Liver (tissue), 9 donors: Measurements from ENCODE around the gene FUBP1. TPM values are rescaled to one million over a fixed set of nuclear protein-coding genes. Genes with fewer than 3 reads are reported as not detected.

Experiments
- DNase-seq: peaks from one replicate; pipeline ENCODE4 v3.0.0-alpha.2; 2017; ENCODE audit warnings: low spot score
- H3K27ac ChIP-seq, 2 donors: one replicate each; pipeline ENCODE4 v1.7.0; 2013; ENCODE audit warnings: inconsistent platforms in 2 of 2, low read length in 2 of 2, control low read depth in 1 of 2, low read depth in 1 of 2, mild to moderate bottlenecking in 1 of 2
- H3K27me3 ChIP-seq, 4 donors: one replicate each; pipeline versions ENCODE4 v1.6.1 to v1.7.0; 2013; ENCODE audit warnings: low read length in 3 of 4, inconsistent platforms in 1 of 4, mild to moderate bottlenecking in 1 of 4, moderate library complexity in 1 of 4; ENCODE audit not compliant: control insufficient read depth in 4 of 4, insufficient read depth in 4 of 4
- H3K36me3 ChIP-seq, 4 donors: one replicate each; pipeline versions ENCODE4 v1.6.1 to v1.7.0; 2013; ENCODE audit warnings: low read length in 3 of 4, mild to moderate bottlenecking in 3 of 4, low read depth in 1 of 4, moderate library complexity in 1 of 4; ENCODE audit not compliant: control insufficient read depth in 4 of 4, insufficient read depth in 3 of 4
- H3K4me1 ChIP-seq, 4 donors: one replicate each; pipeline versions ENCODE4 v1.6.1 to v1.7.0; 2013; ENCODE audit warnings: low read length in 3 of 4, mild to moderate bottlenecking in 3 of 4, moderate library complexity in 1 of 4; ENCODE audit not compliant: control insufficient read depth in 4 of 4, insufficient read depth in 4 of 4
- H3K4me3 ChIP-seq, 3 donors: one replicate each; pipeline versions ENCODE4 v1.6.1 to v1.7.0; 2013; ENCODE audit warnings: low read length in 3 of 3, control low read depth in 1 of 3, low read depth in 1 of 3, mild to moderate bottlenecking in 1 of 3
- H3K9ac ChIP-seq, 2 donors: one replicate each; pipeline ENCODE4 v1.7.0; 2013; ENCODE audit warnings: low read length in 2 of 2, mild to moderate bottlenecking in 2 of 2, moderate library complexity in 2 of 2, control low read depth in 1 of 2, low read depth in 1 of 2
- H3K9me3 ChIP-seq, 4 donors: one replicate each; pipeline versions ENCODE4 v1.6.1 to v1.7.0; 2013; ENCODE audit warnings: low read length in 3 of 4; ENCODE audit not compliant: control insufficient read depth in 4 of 4
- CTCF ChIP-seq: fragments of 150-350 bp; IDR thresholded peaks from 2 replicates; pipeline ENCODE4 v1.5.1; 2017; ENCODE audit warnings: improper control_type of control experiment, low read depth, low read length; ENCODE audit not compliant: missing input control
- FOXA1 ChIP-seq: IDR thresholded peaks from 2 replicates; pipeline ENCODE4 v1.6.1; 2016; ENCODE audit warnings: antibody characterized with exemption
- FOXA2 ChIP-seq: IDR thresholded peaks from 2 replicates; pipeline ENCODE4 v1.6.1; 2016; ENCODE audit warnings: antibody characterized with exemption
- GABPA ChIP-seq, 2 donors: IDR thresholded peaks in 1 of 2; conservative IDR thresholded peaks in 1 of 2; 2 replicates each; pipeline ENCODE4 v1.6.1; 2016; ENCODE audit warnings: antibody characterized with exemption in 2 of 2, mild to moderate bottlenecking in 1 of 2, moderate library complexity in 1 of 2
- HNF4A ChIP-seq, 2 donors: conservative IDR thresholded peaks; 2 replicates each; pipeline ENCODE4 v1.6.1; 2016; ENCODE audit warnings: antibody characterized with exemption in 2 of 2, mild to moderate bottlenecking in 2 of 2
- HNF4G ChIP-seq: IDR thresholded peaks from 2 replicates; pipeline ENCODE4 v1.6.1; 2016; ENCODE audit warnings: antibody characterized with exemption
- JUND ChIP-seq, 2 donors: IDR thresholded peaks; 2 replicates each; pipeline ENCODE4 v1.6.1; 2016; ENCODE audit warnings: antibody characterized with exemption in 2 of 2
- NR2F2 ChIP-seq: IDR thresholded peaks from 2 replicates; pipeline ENCODE4 v1.6.1; 2016; ENCODE audit warnings: antibody characterized with exemption
- REST ChIP-seq: IDR thresholded peaks from 2 replicates; pipeline ENCODE4 v1.6.1; 2016; ENCODE audit warnings: antibody characterized with exemption, mild to moderate bottlenecking
- YY1 ChIP-seq: IDR thresholded peaks from 2 replicates; pipeline ENCODE4 v1.6.1; 2016; ENCODE audit warnings: antibody characterized with exemption, mild to moderate bottlenecking
- WGBS: extraction: QIAGEN DNeasy Blood & Tissue Kit; methylation state at CpG from one replicate; pipeline ENCODE4 v1.1.7; 2013; 5-methylcytosine and 5-hydroxymethylcytosine counted together
- polyA plus RNA-seq, 2 donors: library from polyadenylated mRNA; stranded (reverse) in 1 of 2; unstranded in 1 of 2; fragments of 200-250 nt in 1 of 2; fragments of >200 nt in 1 of 2; fragmentation: Nextera tagmentation in 1 of 2; extraction: Ambion mirVana in 1 of 2; gene quantifications; one replicate each; pipeline versions ENCODE4 v1.2.1 to v1.2.3, GENCODE V29; 2013 to 2015
- total RNA-seq, 2 donors: library from RNA; depleted of rRNA; stranded (reverse); fragments of >200 nt; gene quantifications; one replicate each; pipeline ENCODE4 v1.2.3, GENCODE V29; 2014
- donor health status: healthy.
- donor health status: healthy.
- donor health status: healthy.
- donor health status: healthy.
- donor health status: healthy.

The FUBP1 gene
- total and polyA plus RNA-seq, 4 donors: 16.3 to 97.4 (median 47.2) TPM

GRCh38 chr1:78007677-78008341 lies 28.9 kb upstream of the FUBP1 start:
- H3K27me3 ChIP-seq: no peaks in the 10 kb centered on the region
- no peaks in the 10 kb centered on the region for H3K9me3 ChIP-seq
- 89% methylated on average over 4 of the region's 4 CpGs for WGBS
- H3K27ac ChIP-seq: no peak overlapping the region
- peaks cover 2 to 18% (median 13%) of the 10 kb centered on the region in 4 donors for H3K4me1 ChIP-seq
- TF ChIP-seq CTCF (no peak), HNF4A (conservative IDR thresholded peaks at IDR 0.05) (no peak), FOXA1 (no peak), NR2F2 (no peak), HNF4G (no peak), REST (no peak), YY1 (no peak), GABPA (IDR thresholded peaks at IDR 0.05 in 1 of 2, conservative IDR thresholded peaks at IDR 0.05 in 1 of 2) (no peak), FOXA2 (no peak), JUND (IDR thresholded peaks at IDR 0.05) (no peak)
- H3K9ac ChIP-seq: no peak overlapping the region
- DNase-seq: no peak
- peaks cover 0 to under 1% (median 0%) of the 10 kb centered on the region in 4 donors for H3K36me3 ChIP-seq
- H3K4me3 ChIP-seq: no peak overlapping the region

DNA sequence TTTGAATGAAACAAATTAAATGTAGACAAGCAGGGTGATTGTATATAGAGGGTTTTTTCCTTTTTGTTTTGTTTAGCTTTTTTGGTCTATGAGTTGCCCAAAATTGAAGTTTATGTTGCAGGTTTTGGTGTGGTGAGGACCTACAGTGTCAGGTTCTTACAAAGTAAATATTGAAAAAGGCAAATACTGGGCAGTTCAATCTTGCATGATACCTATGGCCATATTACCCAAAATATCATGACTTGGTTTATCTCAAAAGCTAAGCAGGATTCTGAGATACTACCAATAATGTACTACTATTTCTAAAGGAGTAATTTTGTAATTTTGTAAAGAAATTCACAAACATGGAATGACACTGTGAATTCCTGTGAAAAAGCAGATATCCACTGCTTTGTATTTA lies 27.6 kb upstream of the FUBP1 start:
- Histone ChIP-seq H3K4me1 (peaks cover 2 to 18% (median 13%) of the 10 kb centered on the region in 4 donors), H3K27ac (peak overlapping the region; percentile 97 to 99), H3K9me3 (no peaks in the 10 kb centered on the region), H3K9ac (peak overlapping the region; percentile 97 to 100), H3K4me3 (peak overlapping the region; percentile 42 to 84 (median 75)), H3K27me3 (no peaks in the 10 kb centered on the region), H3K36me3 (no peaks in the 10 kb centered on the region)
- TF ChIP-seq CTCF: no peak
- TF ChIP-seq FOXA2: peak; percentile 74
- DNase-seq: no peak
